HG03139 (cell line): ENCODE data around the gene IL20RA.
"Not testable (repeated sequence)": the region's sequence is repeated elsewhere in the genome, so short reads cannot be mapped to it uniquely, and the experiment has no call there.

Source experiments
- ATAC-seq: cut with Tn5 transposase; IDR thresholded peaks from one replicate; pipeline ENCODE4 v1.9.1; 2021; ENCODE audit not compliant: unreplicated experiment

Gene IL20RA, protein sequence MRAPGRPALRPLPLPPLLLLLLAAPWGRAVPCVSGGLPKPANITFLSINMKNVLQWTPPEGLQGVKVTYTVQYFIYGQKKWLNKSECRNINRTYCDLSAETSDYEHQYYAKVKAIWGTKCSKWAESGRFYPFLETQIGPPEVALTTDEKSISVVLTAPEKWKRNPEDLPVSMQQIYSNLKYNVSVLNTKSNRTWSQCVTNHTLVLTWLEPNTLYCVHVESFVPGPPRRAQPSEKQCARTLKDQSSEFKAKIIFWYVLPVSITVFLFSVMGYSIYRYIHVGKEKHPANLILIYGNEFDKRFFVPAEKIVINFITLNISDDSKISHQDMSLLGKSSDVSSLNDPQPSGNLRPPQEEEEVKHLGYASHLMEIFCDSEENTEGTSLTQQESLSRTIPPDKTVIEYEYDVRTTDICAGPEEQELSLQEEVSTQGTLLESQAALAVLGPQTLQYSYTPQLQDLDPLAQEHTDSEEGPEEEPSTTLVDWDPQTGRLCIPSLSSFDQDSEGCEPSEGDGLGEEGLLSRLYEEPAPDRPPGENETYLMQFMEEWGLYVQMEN

GRCh38 chr6:137044366-137045221, at the start of gene IL20RA:
TSS of gene IL20RA (minus strand) at chr6:137044965. CDS start at chr6:137044728, 237 bp downstream.
- ATAC-seq = no peak

GRCh38 chr6:137093183-137094069, 48.7 kb upstream of the IL20RA start:
- ATAC-seq = no peak

DNA sequence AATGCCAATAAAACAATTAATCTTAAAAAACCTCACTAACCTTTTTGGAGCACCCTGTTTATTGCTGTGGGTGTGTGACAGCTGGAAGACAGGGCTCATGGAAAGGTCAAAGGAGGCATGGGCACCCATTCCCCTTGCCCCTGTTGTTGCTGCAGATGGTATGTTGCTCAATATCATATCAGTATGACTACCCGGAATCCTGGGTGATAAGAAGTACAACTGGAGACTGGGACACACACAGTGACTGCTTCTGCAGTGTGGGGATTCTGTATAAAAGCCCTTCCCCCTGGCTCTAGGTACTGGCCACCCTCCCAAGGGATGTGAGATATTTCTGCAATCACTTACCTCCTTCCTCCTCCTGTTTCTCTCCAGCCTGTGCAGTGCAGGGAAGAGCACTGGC, 47.3 kb upstream of the IL20RA start:
- no peak for ATAC-seq

- no peak for ATAC-seq
Measured at GRCh38 chr6:137089305-137089704, 44.5 kb upstream of the IL20RA start.

GRCh38 chr6:137087902-137088301, 43.1 kb upstream of the IL20RA start:
- ATAC-seq = no peak

DNA sequence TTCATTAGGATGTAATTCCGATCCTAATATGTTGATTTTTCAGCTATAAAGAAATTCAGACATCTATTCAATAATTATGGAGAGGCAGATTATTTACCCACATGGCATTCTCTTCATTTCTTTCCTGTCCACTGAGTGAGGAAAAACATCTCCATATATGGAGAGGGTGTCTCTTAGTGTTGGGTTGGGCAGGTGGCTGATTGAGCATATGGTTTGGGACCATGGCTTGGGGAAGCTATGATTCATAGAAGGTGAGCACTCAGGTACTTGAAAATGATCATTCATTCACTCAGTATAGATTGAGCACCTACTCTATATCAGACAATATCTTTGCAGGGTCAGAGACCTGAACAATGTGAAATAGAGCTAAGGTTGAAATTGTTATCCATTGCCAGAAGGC, 41.3 kb upstream of the IL20RA start:
- ATAC-seq = no peak

DNA sequence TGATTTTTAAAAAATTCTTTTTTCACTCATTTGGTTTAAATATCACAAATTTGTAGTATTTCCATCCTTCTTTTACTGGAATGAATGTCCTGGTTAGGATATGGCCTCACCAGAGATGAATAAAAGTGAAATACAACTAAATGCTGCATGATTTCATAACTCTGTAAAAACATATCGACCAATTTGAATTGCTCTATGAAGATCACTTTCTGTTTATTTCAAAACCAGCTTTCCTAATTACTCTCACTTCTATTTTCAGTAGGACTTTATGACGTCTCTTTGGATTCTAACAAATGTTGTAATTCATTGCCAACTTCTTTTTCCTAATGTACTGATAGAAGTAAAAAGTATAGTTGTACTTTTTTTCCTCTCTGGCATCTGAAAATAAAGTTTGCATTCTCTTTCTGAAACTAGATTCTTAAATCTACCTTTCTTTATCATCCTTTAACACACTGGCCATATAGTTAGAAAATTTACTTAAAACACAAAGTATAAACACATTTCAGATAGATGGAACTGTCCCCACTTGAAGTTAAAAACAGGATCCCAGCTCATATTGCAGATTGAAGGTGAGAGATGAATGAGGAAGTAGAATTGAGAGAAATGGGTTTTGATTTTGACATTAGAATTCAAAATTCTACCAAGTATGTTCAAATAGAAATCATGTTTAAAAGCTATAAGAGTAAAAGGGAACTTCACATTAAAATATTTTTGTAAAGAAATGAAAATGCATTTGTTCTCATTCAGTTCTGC, 40.3 kb upstream of the IL20RA start:
- no peak for ATAC-seq

DNA sequence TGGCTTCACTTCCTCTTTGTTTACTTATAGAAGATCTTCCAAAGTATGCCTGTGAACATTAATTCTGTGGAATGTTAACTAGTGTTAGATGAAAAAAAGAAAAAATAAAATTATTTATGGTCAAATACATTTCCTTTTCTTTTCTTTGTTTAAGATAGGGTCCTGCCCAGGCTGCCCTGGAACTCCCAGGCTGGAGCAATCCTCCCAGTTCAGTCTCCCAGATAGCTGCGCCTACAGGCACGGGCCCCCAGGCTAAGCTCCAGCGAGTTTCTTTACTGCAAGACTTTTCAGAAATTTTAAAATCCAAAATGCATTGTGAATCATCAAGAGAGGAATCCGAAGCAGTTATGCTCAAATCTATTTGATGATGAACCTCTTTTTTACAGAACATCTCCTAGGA, 39.3 kb upstream of the IL20RA start:
- ATAC-seq = no peak

DNA sequence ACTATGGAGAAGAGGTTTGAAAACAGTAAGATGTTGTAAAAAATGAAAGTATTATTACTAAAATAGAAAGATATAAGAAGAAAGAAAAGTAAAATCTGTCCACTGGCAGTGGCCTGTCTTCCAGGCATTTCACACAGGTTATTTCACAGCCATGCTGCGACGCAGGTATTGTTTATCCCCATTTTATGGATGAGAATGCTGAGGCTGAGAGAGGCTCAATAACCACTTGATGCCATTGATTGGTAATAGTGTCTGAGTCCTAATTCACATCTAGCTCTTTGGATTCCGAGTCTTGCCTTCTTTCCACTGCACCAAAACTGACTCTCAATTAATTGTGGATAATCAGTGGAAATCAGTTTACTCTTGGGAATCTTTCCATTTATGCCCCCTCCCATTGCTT, 37.2 kb upstream of the IL20RA start:
- ATAC-seq = no peak

GRCh38 chr6:137080711-137081110, 35.9 kb upstream of the IL20RA start:
- ATAC-seq = no peak

- ATAC-seq = peak; percentile 99
Measured at GRCh38 chr6:137076277-137077068, 31.7 kb upstream of the IL20RA start.

DNA sequence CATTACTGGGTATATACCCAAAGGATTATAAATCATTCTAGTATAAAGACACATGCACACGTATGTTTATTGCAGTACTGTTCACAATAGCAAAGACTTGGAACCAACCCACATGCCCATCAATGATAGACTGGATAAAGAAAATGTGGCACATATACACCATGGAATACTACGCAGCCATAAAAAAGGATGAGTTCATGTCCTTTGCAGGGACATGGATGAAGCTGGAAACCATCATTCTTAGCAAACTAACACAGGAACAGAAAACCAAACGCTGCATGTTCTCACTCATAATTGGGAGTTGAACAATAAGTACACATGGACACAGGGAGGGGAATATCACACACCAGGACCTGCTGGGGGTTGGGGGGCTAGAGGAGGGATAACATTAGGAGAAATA, 31.0 kb upstream of the IL20RA start:
- ATAC-seq = not testable (repeated sequence)

DNA sequence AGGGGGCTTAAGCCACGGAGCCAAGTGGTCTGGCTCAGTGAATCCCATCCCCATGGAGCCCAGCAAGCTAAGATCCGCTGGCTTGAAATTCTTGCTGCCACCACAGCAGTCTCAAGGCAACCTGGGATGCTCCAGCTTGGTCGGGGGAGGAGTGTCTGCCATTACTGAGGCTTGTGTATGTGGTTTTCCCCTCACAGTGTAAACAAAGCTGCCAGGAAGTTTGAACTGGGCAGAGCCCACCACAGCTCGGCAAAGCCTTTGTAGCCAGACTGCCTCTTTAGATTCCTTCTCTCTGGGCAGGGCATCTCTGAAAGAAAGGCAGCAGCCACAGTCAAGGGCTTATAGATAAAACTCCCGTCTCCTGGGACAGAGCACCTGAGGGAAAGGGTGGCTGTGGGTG, 25.5 kb upstream of the IL20RA start:
- ATAC-seq = no peak

GRCh38 chr6:137067399-137067798, 22.6 kb upstream of the IL20RA start:
- no peak for ATAC-seq

- no peak for ATAC-seq
Measured at GRCh38 chr6:137058037-137058436, 13.3 kb upstream of the IL20RA start.

DNA sequence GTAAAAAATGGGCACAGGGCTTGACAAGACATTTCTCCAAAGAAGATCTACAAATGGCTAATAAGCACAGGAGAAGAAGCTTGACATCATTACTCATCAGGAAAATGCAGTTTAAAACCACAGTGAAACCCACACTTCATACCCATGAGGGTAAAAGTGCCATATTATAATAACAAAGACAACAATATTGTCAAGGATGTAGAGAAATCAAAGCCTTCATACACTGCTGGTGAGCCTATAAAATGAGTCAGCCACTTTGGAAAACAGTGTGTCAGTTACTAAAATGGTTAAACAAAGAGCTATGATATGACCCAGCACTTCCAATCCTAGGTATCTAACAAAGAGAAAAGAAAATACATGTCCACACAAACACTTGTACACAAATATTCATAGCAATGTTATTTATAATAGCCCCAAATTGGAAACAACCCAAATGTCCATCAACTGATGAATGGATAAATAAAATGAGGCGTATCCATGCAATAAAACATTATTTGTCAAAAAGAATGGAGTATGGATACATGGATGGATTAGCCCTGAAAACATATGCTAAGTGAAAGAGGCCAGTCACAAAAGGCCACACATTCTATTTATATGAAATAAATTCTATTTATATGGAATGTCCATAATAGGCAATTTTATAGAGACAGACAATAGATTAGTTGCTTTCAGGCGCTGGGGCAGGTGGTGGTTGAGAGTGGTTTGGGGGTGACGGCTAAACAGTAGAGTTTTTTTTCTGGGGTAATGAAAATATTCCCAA, 11.5 kb upstream of the IL20RA start:
- no peak for ATAC-seq

DNA sequence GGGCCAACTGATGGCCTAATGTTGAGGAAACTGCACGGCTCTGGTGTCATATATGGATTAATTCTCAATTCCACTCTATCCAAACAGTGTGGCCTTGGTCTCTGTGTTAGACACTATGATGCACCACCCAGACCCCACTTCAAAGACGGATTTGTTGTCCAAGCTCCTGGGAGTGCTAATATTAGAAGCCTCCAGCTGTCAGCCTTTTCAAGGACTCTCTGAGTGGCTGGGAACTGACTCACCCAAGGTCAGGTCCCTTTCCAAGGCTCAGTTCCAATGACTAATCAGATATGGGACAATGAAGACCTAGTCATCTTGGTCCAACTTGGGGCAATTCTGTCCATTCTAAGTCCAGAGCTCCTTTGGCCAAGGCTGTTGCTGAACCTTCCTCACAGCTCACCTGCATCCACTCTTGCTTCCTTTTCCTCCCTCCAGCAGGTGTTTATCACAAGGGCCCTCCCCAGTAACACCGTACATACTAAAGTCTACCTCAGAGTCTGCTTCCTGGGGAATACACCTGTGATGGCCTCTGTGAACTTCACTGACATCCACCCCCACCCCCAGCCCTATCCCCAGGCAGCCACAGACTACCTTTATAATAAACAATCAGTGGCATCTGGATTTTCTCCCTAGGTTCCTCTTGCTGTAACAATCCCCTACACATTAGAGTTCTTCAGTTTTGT, 7.2 kb upstream of the IL20RA start:
- ATAC-seq = no peak

- no peak for ATAC-seq
Measured at GRCh38 chr6:137049095-137049494, 4.3 kb upstream of the IL20RA start.
